Keratinocyte (primary cell): ENCODE results near the gene TAP2. TPM values are rescaled to one million over a fixed set of nuclear protein-coding genes. Genes with fewer than 3 reads are reported as not detected.

ENCODE experiments used
- DNase-seq: peaks from one replicate; pipeline ENCODE4 v3.0.0-alpha.2; 2011; ENCODE audit warnings: low read depth, missing footprints, low spot score
- FAIRE-seq: peaks from 2 replicates; lab custom pipeline; 2011; peaks lifted over from hg19 to GRCh38; lab: Jason Lieb, UNC
- H2AFZ ChIP-seq: 2 replicates; pipeline ENCODE4 v1.6.0; 2012; ENCODE audit warnings: low read length, control low read depth, inconsistent platforms; ENCODE audit not compliant: control insufficient read depth
- H3K27ac ChIP-seq: 2 replicates; pipeline ENCODE4 v1.5.1; 2011; ENCODE audit warnings: low read length; ENCODE audit not compliant: control insufficient read depth, insufficient read depth
- H3K27me3 ChIP-seq: 3 replicates; pipeline ENCODE4 v1.6.0; 2011; ENCODE audit warnings: low read length; ENCODE audit not compliant: control insufficient read depth, insufficient read depth; ENCODE audit errors: extremely low read depth
- H3K36me3 ChIP-seq, 2 experiments: 2 replicates in 1 of 2; 3 replicates in 1 of 2; pipeline ENCODE4 v1.5.1; 2011; ENCODE audit warnings: low read length in 2 of 2, mild to moderate bottlenecking in 1 of 2; ENCODE audit not compliant: control insufficient read depth in 2 of 2, insufficient read depth in 2 of 2; ENCODE audit errors: extremely low read depth in 1 of 2
- H3K4me1 ChIP-seq: 3 replicates; pipeline ENCODE4 v1.5.1; 2011; ENCODE audit warnings: low read length; ENCODE audit not compliant: control insufficient read depth, insufficient read depth; ENCODE audit errors: extremely low read depth
- H3K4me2 ChIP-seq: 3 replicates; pipeline ENCODE4 v1.6.0; 2011; ENCODE audit warnings: low read depth, low read length; ENCODE audit not compliant: control insufficient read depth, insufficient read depth; ENCODE audit errors: extremely low read depth
- H3K4me3 ChIP-seq, 3 experiments: fragments of 200-600 bp in 1 of 3; sonication (generic) in 1 of 3; 2 replicates in 2 of 3; 3 replicates in 1 of 3; pipeline ENCODE4 v1.5.1; 2011 to 2016; ENCODE audit warnings: low read length in 3 of 3, mild to moderate bottlenecking in 3 of 3, control low read depth in 2 of 3, inconsistent platforms in 1 of 3, low read depth in 1 of 3, mixed read lengths in 1 of 3, mixed run types in 1 of 3, moderate library complexity in 1 of 3; ENCODE audit not compliant: control insufficient read depth in 2 of 3, insufficient read depth in 2 of 3; ENCODE audit errors: extremely low read depth in 1 of 3
- H3K79me2 ChIP-seq: 2 replicates; pipeline ENCODE4 v1.6.0; 2012; ENCODE audit warnings: low read length; ENCODE audit not compliant: control insufficient read depth, insufficient read depth
- H3K9ac ChIP-seq: 3 replicates; pipeline ENCODE4 v1.6.0; 2011; ENCODE audit warnings: low read length; ENCODE audit not compliant: control insufficient read depth, insufficient read depth; ENCODE audit errors: extremely low read depth
- H3K9me1 ChIP-seq: 3 replicates; pipeline ENCODE4 v1.6.0; 2011; ENCODE audit warnings: low read length; ENCODE audit not compliant: control insufficient read depth, insufficient read depth; ENCODE audit errors: extremely low read depth
- H3K9me3 ChIP-seq: 2 replicates; pipeline ENCODE4 v1.5.1; 2012; ENCODE audit warnings: low read depth, low read length; ENCODE audit not compliant: control insufficient read depth
- H4K20me1 ChIP-seq: 3 replicates; pipeline ENCODE4 v1.6.0; 2011; ENCODE audit warnings: low read length; ENCODE audit not compliant: control insufficient read depth, insufficient read depth; ENCODE audit errors: extremely low read depth
- EZH2 ChIP-seq: IDR thresholded peaks from one replicate; pipeline ENCODE4 v1.6.1; 2012; ENCODE audit warnings: inconsistent platforms, mild to moderate bottlenecking, low read length, moderate library complexity
- dilution Hi-C: fragments of 300-500 bp; cut with MboI; formaldehyde crosslinking; loops from one replicate; pipeline ENCODE4 v1.7.0; 2020; ENCODE audit warnings: low sequenced_read_pairs; ENCODE audit not compliant: extremely low pct_ligation_motif_present
- polyA plus RNA-seq, 5 experiments: library from polyadenylated mRNA; depleted of rRNA in 3 of 5; stranded (reverse) in 3 of 5; stranded (forward) in 1 of 5; unstranded in 1 of 5; fragments of >200 nt; gene quantifications; 1 replicate in 1 of 5; 2 replicates in 3 of 5; 3 replicates in 1 of 5; pipeline versions ENCODE4 v1.2.1 to v1.2.3, GENCODE V29; 2011 to 2012; ENCODE audit warnings: missing spikeins in 2 of 5, low read depth in 1 of 5, low replicate concordance in 1 of 5
- TF ChIP-seq, protein P1 (sequence below), 3 experiments: IDR thresholded peaks in 1 of 3; conservative IDR thresholded peaks in 1 of 3; optimal IDR thresholded peaks in 1 of 3; 2 replicates in 2 of 3; 3 replicates in 1 of 3; pipeline versions ENCODE3 to v1.5.1; 2011; ENCODE audit warnings: low read length in 3 of 3, mild to moderate bottlenecking in 3 of 3, moderate library complexity in 2 of 3, control low read depth in 1 of 3, inconsistent platforms in 1 of 3; ENCODE audit not compliant: insufficient read depth in 2 of 3; ENCODE audit errors: extremely low read depth in 1 of 3

Gene TAP2
- polyA plus RNA-seq, 1 donor (not counting 4 experiments of a cell fraction or from before 2014, with no cell fraction given) = 50.7 TPM

DNA sequence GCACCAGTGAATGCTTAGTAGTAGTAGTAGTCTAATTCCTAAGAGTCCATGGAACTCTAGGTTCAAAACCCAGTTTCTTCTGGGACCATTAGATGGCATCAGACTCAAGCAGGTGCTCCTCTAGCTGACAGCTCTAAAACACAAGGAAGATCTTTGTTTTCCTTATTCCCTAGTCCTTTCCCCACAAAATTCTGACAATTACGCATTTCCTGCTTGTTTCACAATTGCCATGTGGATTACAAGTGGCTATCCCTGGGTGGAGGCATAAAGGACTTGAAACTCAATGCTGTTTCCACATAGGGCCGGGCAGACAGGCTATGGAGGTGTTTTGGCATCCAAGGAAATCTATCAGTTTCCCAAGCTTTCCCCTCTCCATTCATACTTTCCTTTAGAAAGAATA is 12.6 kb downstream of the TAP2 start:
- Histone ChIP-seq H3K9me1 (no peaks in the 10 kb centered on the region), H3K27ac (no peak overlapping the region), H3K4me3 (no peak overlapping the region), H3K36me3 (peaks cover 17 to 23% of the 10 kb centered on the region in 2 experiments), H4K20me1 (no peaks in the 10 kb centered on the region), H2AFZ (no peak overlapping the region), H3K4me2 (no peak overlapping the region), H3K9ac (no peak overlapping the region), H3K4me1 (peaks cover 4% of the 10 kb centered on the region), H3K9me3 (no peaks in the 10 kb centered on the region), H3K27me3 (no peaks in the 10 kb centered on the region), H3K79me2 (no peaks in the 10 kb centered on the region)
- DNase-seq (no peak), FAIRE-seq (peak; percentile 76)
- no peak for TF ChIP-seq EZH2
- TF ChIP-seq, protein P1, sequence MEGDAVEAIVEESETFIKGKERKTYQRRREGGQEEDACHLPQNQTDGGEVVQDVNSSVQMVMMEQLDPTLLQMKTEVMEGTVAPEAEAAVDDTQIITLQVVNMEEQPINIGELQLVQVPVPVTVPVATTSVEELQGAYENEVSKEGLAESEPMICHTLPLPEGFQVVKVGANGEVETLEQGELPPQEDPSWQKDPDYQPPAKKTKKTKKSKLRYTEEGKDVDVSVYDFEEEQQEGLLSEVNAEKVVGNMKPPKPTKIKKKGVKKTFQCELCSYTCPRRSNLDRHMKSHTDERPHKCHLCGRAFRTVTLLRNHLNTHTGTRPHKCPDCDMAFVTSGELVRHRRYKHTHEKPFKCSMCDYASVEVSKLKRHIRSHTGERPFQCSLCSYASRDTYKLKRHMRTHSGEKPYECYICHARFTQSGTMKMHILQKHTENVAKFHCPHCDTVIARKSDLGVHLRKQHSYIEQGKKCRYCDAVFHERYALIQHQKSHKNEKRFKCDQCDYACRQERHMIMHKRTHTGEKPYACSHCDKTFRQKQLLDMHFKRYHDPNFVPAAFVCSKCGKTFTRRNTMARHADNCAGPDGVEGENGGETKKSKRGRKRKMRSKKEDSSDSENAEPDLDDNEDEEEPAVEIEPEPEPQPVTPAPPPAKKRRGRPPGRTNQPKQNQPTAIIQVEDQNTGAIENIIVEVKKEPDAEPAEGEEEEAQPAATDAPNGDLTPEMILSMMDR (optimal IDR thresholded peaks at IDR 0.05 in 1 of 3, IDR thresholded peaks at IDR 0.05 in 1 of 3, conservative IDR thresholded peaks at IDR 0.05 in 1 of 3; ENCODE audit: extremely low read depth in 1 of 3, insufficient read depth in 2 of 3, low read length in 3 of 3) = peak in 2 of 3 experiments; percentile 40 to 42
- dilution Hi-C loops = no loop called here

DNA sequence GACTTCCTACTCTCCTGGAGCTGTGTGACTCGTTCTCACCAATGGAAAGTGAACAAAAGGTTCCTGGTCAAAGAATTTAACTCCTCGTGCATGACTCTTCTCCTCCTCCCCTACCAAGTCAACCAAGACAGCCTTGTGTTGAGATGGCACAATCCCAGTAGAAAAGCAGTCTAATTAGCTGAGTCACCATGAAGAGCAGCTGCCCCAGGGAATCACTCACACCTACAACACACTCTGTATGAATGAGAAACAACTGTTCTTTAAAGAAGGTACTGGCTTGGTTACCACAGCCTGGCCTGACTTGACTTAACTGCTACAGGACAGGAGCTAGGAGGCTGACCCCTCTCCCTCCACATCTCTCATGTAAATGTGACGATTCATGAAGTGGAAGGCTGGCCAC is 18.8 kb downstream of the TAP2 start:
- no peaks in the 10 kb centered on the region for H3K9me3 ChIP-seq
- peak overlapping the region; percentile 57 for H3K27ac ChIP-seq
- H2AFZ ChIP-seq = no peak overlapping the region
- TF ChIP-seq, protein P1 (optimal IDR thresholded peaks at IDR 0.05 in 1 of 3, IDR thresholded peaks at IDR 0.05 in 1 of 3, conservative IDR thresholded peaks at IDR 0.05 in 1 of 3; ENCODE audit: extremely low read depth in 1 of 3, insufficient read depth in 2 of 3, low read length in 3 of 3) = no peak
- TF ChIP-seq EZH2 = no peak
- H3K4me2 ChIP-seq = peak overlapping the region; percentile 49
- H3K27me3 ChIP-seq = no peaks in the 10 kb centered on the region
- H3K36me3 ChIP-seq = no peaks in the 10 kb centered on the region
- no peaks in the 10 kb centered on the region for H3K79me2 ChIP-seq
- DNase-seq (no peak), FAIRE-seq (peak; percentile 99)
- H3K9me1 ChIP-seq = no peaks in the 10 kb centered on the region
- H3K4me1 ChIP-seq = peaks cover 33% of the 10 kb centered on the region
- no peak overlapping the region for H3K4me3 ChIP-seq
- dilution Hi-C loops = no loop called here
- H4K20me1 ChIP-seq = no peaks in the 10 kb centered on the region
- no peak overlapping the region for H3K9ac ChIP-seq
